Kidney epithelial cell (primary cell): ENCODE measurements around the gene ASRGL1. TPM values are rescaled to one million over a fixed set of nuclear protein-coding genes. Genes with fewer than 3 reads are reported as not detected.
"Not testable (repeated sequence)": the region's sequence is repeated elsewhere in the genome, so short reads cannot be mapped to it uniquely, and the experiment has no call there.

ENCODE experiments used
- DNase-seq: peaks from one replicate; pipeline ENCODE4 v3.0.0-alpha.2; 2010; ENCODE audit warnings: low read depth
- H3K27me3 ChIP-seq: 2 replicates; pipeline ENCODE4 v1.6.0; 2011; ENCODE audit warnings: low read length; ENCODE audit not compliant: control insufficient read depth, insufficient read depth
- H3K36me3 ChIP-seq: 2 replicates; pipeline ENCODE4 v1.5.1; 2011; ENCODE audit warnings: low read length; ENCODE audit not compliant: control insufficient read depth, insufficient read depth
- H3K4me3 ChIP-seq: 2 replicates; pipeline ENCODE4 v1.5.1; 2011; ENCODE audit warnings: low read depth, mild to moderate bottlenecking, control low read depth, low read length
- total RNA-seq: library from RNA; depleted of rRNA; stranded (reverse); fragments of >200 nt; gene quantifications from 2 replicates; pipeline ENCODE4 v1.2.3, GENCODE V29; 2015
- TF ChIP-seq, protein P1 (sequence below): IDR thresholded peaks from 2 replicates; pipeline ENCODE4 v1.5.1; 2011; ENCODE audit warnings: mild to moderate bottlenecking, moderate library complexity, low read length, control low read depth, inconsistent platforms; ENCODE audit not compliant: insufficient read depth, poor library complexity, severe bottlenecking

Gene ASRGL1
- total RNA-seq, 1 donor from 2014 or later, result 20.3 TPM

DNA sequence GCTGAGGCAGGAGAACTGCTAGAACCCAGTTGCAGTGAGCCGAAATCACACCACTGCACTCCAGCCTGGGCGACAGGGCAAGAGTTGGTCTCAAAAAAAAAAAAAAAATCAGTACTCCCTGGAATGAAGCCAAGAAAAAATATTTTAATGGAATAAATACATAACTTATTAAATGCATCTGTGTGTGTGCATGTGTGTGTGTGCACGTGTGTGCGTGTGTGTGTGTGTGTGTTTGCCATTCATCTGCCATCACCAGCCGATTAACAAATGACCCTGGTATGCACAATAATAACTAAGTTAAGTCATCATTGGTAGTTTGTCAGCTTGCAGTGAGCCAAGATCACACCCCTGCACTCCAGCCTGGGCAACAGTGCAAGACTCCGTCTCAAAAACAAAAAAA, 46.6 kb downstream of the ASRGL1 start:
- no peak for DNase-seq
- no peaks in the 10 kb centered on the region for H3K27me3 ChIP-seq
- TF ChIP-seq, protein P1, sequence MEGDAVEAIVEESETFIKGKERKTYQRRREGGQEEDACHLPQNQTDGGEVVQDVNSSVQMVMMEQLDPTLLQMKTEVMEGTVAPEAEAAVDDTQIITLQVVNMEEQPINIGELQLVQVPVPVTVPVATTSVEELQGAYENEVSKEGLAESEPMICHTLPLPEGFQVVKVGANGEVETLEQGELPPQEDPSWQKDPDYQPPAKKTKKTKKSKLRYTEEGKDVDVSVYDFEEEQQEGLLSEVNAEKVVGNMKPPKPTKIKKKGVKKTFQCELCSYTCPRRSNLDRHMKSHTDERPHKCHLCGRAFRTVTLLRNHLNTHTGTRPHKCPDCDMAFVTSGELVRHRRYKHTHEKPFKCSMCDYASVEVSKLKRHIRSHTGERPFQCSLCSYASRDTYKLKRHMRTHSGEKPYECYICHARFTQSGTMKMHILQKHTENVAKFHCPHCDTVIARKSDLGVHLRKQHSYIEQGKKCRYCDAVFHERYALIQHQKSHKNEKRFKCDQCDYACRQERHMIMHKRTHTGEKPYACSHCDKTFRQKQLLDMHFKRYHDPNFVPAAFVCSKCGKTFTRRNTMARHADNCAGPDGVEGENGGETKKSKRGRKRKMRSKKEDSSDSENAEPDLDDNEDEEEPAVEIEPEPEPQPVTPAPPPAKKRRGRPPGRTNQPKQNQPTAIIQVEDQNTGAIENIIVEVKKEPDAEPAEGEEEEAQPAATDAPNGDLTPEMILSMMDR, result no peak
- H3K4me3 ChIP-seq, result no peak overlapping the region
- H3K36me3 ChIP-seq, result no peaks in the 10 kb centered on the region

DNA sequence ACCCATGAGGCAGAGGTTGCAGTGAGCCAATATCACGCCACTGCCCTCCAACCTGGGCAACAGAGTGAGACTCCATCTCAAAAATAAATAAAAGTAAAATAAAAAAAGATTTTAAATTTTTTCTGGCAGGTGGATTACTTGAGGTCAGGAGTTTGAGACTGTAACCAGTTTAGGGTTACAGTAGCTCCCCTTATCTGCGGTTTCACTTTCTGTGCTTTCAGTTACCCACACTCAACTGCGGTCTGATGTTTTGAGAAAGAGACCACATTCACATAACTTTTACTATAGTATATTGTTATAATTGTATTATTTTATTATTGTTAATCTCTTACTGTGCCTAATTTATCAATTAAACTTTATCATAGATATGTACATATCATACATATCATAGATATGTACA, 48.8 kb downstream of the ASRGL1 start:
- not testable (repeated sequence) for H3K4me3 ChIP-seq

DNA sequence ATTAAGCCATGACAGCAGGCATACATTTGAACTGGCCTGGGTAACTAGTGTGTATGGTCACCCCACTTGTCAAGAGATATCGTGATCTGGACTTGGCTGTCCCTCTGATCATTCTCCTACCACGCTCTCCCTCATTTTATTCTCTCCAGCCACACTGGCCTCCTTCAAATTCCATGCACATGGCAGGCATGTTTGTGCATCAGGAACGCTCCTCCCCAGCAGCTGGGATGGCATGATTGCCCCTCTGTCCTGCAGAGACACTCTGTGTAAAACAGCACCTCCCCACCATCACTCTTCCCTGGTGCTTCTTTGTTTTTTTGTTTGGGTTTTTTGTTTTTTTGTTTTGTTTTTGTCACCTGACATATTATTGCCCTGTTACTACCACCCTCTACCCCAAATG, 50.1 kb downstream of the ASRGL1 start:
- DNase-seq, result no peak
- TF ChIP-seq, protein P1, result no peak
- no peaks in the 10 kb centered on the region for H3K27me3 ChIP-seq

More for the DNA sequence above, 48.8 kb downstream of the ASRGL1 start:
- not testable (repeated sequence) for DNase-seq, H3K36me3 ChIP-seq, H3K27me3 ChIP-seq

DNA sequence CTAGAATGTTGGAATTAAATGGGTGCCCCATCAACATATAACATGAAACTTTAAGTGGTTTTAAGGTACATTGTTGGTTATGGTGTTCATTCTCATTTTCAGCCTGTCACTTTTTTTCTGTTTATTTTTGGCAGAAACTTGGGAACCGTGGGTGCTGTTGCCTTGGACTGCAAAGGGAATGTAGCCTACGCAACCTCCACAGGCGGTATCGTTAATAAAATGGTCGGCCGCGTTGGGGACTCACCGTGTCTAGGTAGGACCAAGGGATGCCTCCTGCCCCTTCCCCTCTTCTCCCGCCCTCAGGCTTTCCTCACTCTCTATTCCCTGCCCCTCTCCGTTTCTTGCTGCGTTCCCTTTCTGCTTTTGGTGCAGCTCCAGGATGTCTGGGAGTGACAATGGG, 51.8 kb downstream of the ASRGL1 start:
- TF ChIP-seq, protein P1, result no peak
- Histone ChIP-seq H3K27me3 (no peaks in the 10 kb centered on the region), H3K4me3 (no peak overlapping the region), H3K36me3 (no peaks in the 10 kb centered on the region)
- DNase-seq, result no peak

More for the DNA sequence above, 50.1 kb downstream of the ASRGL1 start:
- no peak overlapping the region for H3K4me3 ChIP-seq
- no peaks in the 10 kb centered on the region for H3K36me3 ChIP-seq

DNA sequence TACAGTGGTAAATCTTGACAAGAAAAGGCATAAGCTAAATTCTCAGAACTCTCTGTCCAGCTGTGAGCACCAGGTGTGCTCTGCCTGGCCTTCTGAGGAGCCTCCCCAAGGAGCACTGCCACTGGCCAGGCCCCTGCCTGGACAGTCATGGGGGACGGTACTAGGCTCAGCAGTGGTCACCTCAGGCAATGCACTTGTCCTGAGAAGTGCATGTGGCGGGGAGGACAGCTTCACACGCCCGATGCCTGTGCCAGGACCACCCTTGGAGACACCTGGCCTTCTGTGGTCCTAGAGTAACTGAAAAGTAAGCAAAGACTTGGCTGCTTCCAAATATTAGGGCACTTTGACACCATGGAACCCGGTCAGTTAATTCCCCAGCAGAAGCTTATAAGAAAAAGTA, 53.0 kb downstream of the ASRGL1 start:
- TF ChIP-seq, protein P1, result no peak
- Histone ChIP-seq H3K36me3 (no peaks in the 10 kb centered on the region), H3K27me3 (no peaks in the 10 kb centered on the region), H3K4me3 (no peak overlapping the region)
- no peak for DNase-seq

DNA sequence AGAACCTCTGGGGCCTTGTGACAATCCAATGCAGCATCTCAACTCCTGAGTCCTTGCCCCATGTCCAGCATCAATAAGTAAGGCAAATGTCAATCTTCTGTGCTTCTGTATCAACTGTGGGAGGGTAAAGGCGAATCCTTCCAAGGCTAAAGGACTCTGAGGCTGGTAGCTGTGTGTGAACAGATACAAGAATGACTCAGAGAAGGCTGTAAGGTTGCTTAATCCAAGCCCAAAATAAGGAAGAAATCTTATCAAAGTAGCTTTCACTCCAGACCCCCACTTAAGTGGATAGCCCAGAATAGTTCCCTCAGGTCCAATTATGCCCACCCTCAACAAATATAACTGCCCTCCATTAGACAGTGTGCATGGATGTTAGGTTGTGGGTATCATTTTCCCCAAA, 53.5 kb downstream of the ASRGL1 start:
- DNase-seq, result no peak

More for the DNA sequence above, 53.5 kb downstream of the ASRGL1 start:
- TF ChIP-seq, protein P1, result no peak
- Histone ChIP-seq H3K36me3 (no peaks in the 10 kb centered on the region), H3K4me3 (no peak overlapping the region), H3K27me3 (no peaks in the 10 kb centered on the region)
